Fibroblast of lung (primary cell): ENCODE data around the gene SLC6A9. TPM values are rescaled to one million over a fixed set of nuclear protein-coding genes. Genes with fewer than 3 reads are reported as not detected.

Source experiments
- DNase-seq, 2 donors: peaks; one replicate each; pipeline versions ENCODE4 v3.0.0 to v3.0.0-alpha.2; 2010; ENCODE audit warnings: low read depth in 2 of 2
- H2AFZ ChIP-seq: 2 replicates; pipeline ENCODE4 v1.5.1; 2012; ENCODE audit warnings: low read length, control low read depth, inconsistent platforms
- H3K27ac ChIP-seq: 2 replicates; pipeline ENCODE4 v1.5.1; 2011; ENCODE audit warnings: low read length, control low read depth; ENCODE audit not compliant: insufficient read depth
- H3K27me3 ChIP-seq: 2 replicates; pipeline ENCODE4 v1.5.1; 2011; ENCODE audit warnings: mild to moderate bottlenecking, low read length; ENCODE audit not compliant: control insufficient read depth, insufficient read depth
- H3K36me3 ChIP-seq: 2 replicates; pipeline ENCODE4 v1.5.1; 2011; ENCODE audit warnings: low read length; ENCODE audit not compliant: control insufficient read depth, insufficient read depth
- H3K4me1 ChIP-seq: 2 replicates; pipeline ENCODE4 v1.5.1; 2011; ENCODE audit warnings: low read length; ENCODE audit not compliant: control insufficient read depth, insufficient read depth; ENCODE audit errors: extremely low read depth
- H3K4me2 ChIP-seq: 2 replicates; pipeline ENCODE4 v1.5.1; 2011; ENCODE audit warnings: low read length, control low read depth; ENCODE audit not compliant: insufficient read depth; ENCODE audit errors: extremely low read depth
- H3K4me3 ChIP-seq, 4 experiments: fragments of 200-600 bp in 1 of 4; sonication (generic) in 1 of 4; replicated peaks in 1 of 4; 2 replicates each; pipeline ENCODE4 v1.5.1; 2011 to 2016; ENCODE audit warnings: low read length in 4 of 4, low read depth in 3 of 4, mild to moderate bottlenecking in 3 of 4, control low read depth in 2 of 4, inconsistent platforms in 1 of 4, mixed read lengths in 1 of 4; ENCODE audit not compliant: insufficient read depth in 1 of 4; ENCODE audit errors: control extremely low read depth in 1 of 4
- H3K79me2 ChIP-seq: 2 replicates; pipeline ENCODE4 v1.5.1; 2012; ENCODE audit warnings: mild to moderate bottlenecking, low read length, inconsistent platforms; ENCODE audit not compliant: control insufficient read depth, insufficient read depth
- H3K9ac ChIP-seq: 2 replicates; pipeline ENCODE4 v1.5.1; 2011; ENCODE audit warnings: mild to moderate bottlenecking, low read length, control low read depth; ENCODE audit not compliant: insufficient read depth
- H3K9me3 ChIP-seq: 2 replicates; pipeline ENCODE4 v1.5.1; 2012; ENCODE audit warnings: low read depth, low read length; ENCODE audit not compliant: control insufficient read depth, insufficient read depth
- H4K20me1 ChIP-seq: 2 replicates; pipeline ENCODE4 v1.5.1; 2011; ENCODE audit warnings: low read length; ENCODE audit not compliant: control insufficient read depth, insufficient read depth; ENCODE audit errors: extremely low read depth
- EZH2 ChIP-seq: IDR thresholded peaks from 2 replicates; pipeline ENCODE4 v1.5.1; 2012; ENCODE audit warnings: low read length, control low read depth, mild to moderate bottlenecking; ENCODE audit errors: missing control alignments
- polyA plus RNA-seq, 2 donors: library from polyadenylated mRNA; depleted of rRNA in 1 of 2; stranded (reverse) in 1 of 2; unstranded in 1 of 2; fragments of >200 nt; gene quantifications; 2 replicates each; pipeline ENCODE4 v1.2.1, GENCODE V29; 2011 to 2012; ENCODE audit warnings: missing spikeins in 1 of 2
- total RNA-seq: library from RNA; depleted of rRNA; stranded (reverse); fragments of >200 nt; gene quantifications from 2 replicates; pipeline ENCODE4 v1.2.1, GENCODE V29; 2014
- TF ChIP-seq, protein P1 (sequence below), 2 donors: IDR thresholded peaks in 1 of 2; conservative IDR thresholded peaks in 1 of 2; 1 replicate in 1 of 2; 2 replicates in 1 of 2; pipeline ENCODE4 v1.5.1; 2011 to 2012; ENCODE audit warnings: low read length in 2 of 2, control low read depth in 1 of 2, inconsistent platforms in 1 of 2, low read depth in 1 of 2, mild to moderate bottlenecking in 1 of 2

SLC6A9 gene
- total and polyA plus RNA-seq, 2 donors (not counting 1 experiment from before 2014, with no cell fraction given) = 3.4 to 19.5 TPM

DNA sequence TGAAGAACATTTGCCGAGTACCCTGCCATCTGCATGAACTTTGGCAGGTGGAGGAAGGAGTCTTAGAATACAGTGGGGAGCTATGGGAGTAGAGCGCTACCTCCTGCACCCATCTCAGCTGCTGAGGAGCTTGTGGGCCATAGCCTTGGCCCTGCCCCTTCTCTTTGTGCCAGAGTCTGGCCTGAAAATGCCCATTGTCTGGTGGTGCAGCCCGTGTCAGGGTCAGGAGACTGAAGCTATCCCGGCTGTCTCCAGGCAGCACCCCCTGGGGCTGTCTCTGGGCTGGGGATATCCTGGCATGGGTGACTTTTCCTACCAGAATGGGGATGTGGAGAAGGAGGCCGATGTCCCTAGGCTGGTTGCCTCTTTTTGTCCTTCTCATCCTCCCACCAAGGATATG lies 77.2 kb downstream of the SLC6A9 start:
- TF ChIP-seq, protein P1, sequence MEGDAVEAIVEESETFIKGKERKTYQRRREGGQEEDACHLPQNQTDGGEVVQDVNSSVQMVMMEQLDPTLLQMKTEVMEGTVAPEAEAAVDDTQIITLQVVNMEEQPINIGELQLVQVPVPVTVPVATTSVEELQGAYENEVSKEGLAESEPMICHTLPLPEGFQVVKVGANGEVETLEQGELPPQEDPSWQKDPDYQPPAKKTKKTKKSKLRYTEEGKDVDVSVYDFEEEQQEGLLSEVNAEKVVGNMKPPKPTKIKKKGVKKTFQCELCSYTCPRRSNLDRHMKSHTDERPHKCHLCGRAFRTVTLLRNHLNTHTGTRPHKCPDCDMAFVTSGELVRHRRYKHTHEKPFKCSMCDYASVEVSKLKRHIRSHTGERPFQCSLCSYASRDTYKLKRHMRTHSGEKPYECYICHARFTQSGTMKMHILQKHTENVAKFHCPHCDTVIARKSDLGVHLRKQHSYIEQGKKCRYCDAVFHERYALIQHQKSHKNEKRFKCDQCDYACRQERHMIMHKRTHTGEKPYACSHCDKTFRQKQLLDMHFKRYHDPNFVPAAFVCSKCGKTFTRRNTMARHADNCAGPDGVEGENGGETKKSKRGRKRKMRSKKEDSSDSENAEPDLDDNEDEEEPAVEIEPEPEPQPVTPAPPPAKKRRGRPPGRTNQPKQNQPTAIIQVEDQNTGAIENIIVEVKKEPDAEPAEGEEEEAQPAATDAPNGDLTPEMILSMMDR (conservative IDR thresholded peaks at IDR 0.05 in 1 of 2, IDR thresholded peaks at IDR 0.05 in 1 of 2; ENCODE audit: low read depth in 1 of 2, low read length in 2 of 2) = no peak
- no peak for TF ChIP-seq EZH2
- no peak overlapping the region for H3K27ac ChIP-seq
- no peak for DNase-seq
- no peaks in the 10 kb centered on the region for H3K4me1 ChIP-seq
- H3K4me2 ChIP-seq = no peak overlapping the region
- H3K4me3 ChIP-seq = no peak overlapping the region
- H3K9ac ChIP-seq = no peak overlapping the region
- no peaks in the 10 kb centered on the region for H4K20me1 ChIP-seq
- no peak overlapping the region for H2AFZ ChIP-seq
- H3K36me3 ChIP-seq = peaks cover 12% of the 10 kb centered on the region
- peaks cover 4% of the 10 kb centered on the region for H3K79me2 ChIP-seq
- H3K27me3 ChIP-seq = no peaks in the 10 kb centered on the region
- no peaks in the 10 kb centered on the region for H3K9me3 ChIP-seq

DNA sequence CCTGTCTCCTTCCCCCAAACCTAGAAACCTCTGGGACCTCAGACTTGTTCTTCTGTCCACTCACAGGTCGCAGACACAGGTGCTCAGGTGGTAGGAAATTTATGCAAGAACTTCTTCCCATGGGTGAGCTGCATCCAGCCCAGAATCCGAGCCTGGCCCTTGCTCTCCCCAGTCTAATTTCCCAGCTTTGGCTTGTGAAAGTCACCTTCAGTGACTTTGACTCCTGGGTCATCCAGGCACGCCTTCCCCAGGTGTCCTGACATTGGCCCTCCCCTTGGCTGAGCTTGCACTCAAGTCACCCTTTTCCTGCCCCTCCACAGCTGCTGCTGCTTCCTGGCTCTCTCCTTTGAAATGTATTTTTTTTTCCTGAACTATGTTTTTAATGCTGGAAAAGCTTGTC lies 77.9 kb downstream of the SLC6A9 start:
- no peak overlapping the region for H3K27ac ChIP-seq
- no peak for DNase-seq
- no peak overlapping the region for H3K4me3 ChIP-seq
- H2AFZ ChIP-seq = no peak overlapping the region
- H3K36me3 ChIP-seq = peaks cover 9% of the 10 kb centered on the region
- H3K27me3 ChIP-seq = no peaks in the 10 kb centered on the region
- no peaks in the 10 kb centered on the region for H3K9me3 ChIP-seq
- H3K9ac ChIP-seq = no peak overlapping the region
- H3K4me2 ChIP-seq = no peak overlapping the region
- H3K4me1 ChIP-seq = no peaks in the 10 kb centered on the region
- TF ChIP-seq EZH2 = no peak
- TF ChIP-seq, protein P1 (conservative IDR thresholded peaks at IDR 0.05 in 1 of 2, IDR thresholded peaks at IDR 0.05 in 1 of 2; ENCODE audit: low read depth in 1 of 2, low read length in 2 of 2) = no peak
- peaks cover 6% of the 10 kb centered on the region for H3K79me2 ChIP-seq
- H4K20me1 ChIP-seq = no peaks in the 10 kb centered on the region

DNA sequence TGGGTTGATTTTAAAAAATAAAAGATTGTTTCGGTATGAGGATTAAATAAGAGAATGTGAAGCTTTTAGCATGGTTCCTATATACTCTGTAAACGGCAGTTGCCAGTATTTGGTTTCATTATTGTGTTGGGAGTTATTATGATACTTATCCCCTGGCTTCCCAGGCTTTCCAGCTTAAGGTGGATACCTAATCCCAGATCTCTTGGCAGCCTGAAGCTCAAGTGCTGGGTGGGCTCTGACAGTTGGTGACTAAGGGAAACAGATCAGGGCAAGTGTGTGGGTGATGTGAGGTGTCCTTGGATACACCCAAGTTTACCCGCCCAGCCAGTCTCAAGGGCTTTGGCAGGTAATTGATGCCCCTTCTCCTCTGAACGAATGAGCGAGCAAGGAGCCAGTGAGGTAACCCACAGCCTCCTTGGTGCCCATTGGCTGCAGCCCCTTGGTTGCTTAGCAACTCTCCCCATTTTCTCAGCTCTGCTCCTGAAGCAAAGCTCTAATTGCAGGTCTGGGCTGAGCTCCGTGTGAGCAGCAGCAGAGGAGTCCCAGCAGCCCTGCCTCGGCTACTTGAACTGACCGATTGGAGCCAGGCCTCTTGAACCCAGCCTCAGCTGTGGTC lies 78.4 kb downstream of the SLC6A9 start:
- Histone ChIP-seq H2AFZ (no peak overlapping the region), H3K27ac (no peak overlapping the region), H3K9ac (no peak overlapping the region), H3K4me1 (no peaks in the 10 kb centered on the region), H4K20me1 (no peaks in the 10 kb centered on the region), H3K36me3 (peaks cover 7% of the 10 kb centered on the region), H3K79me2 (peaks cover 11% of the 10 kb centered on the region), H3K27me3 (no peaks in the 10 kb centered on the region), H3K9me3 (no peaks in the 10 kb centered on the region), H3K4me3 (no peak overlapping the region), H3K4me2 (no peak overlapping the region)
- DNase-seq = no peak
- TF ChIP-seq EZH2 = no peak
- TF ChIP-seq, protein P1 (conservative IDR thresholded peaks at IDR 0.05 in 1 of 2, IDR thresholded peaks at IDR 0.05 in 1 of 2; ENCODE audit: low read depth in 1 of 2, low read length in 2 of 2) = no peak
